Uterus (tissue), 2 donors: ENCODE data around the gene SLCO1B1.

Experiments used
- CTCF ChIP-seq, 4 experiments: fragments of 200-600 bp in 2 of 4; fragments of 450-650 bp in 2 of 4; sonication (generic) in 2 of 4; IDR thresholded peaks; one replicate each; pipeline ENCODE4 v1.5.1; 2016 to 2019; ENCODE audit warnings: antibody characterized with exemption in 4 of 4, mild to moderate bottlenecking in 2 of 4, moderate library complexity in 1 of 4
- POLR2A ChIP-seq, 2 donors: fragments of 450-650 bp; IDR thresholded peaks; one replicate each; pipeline ENCODE4 v1.6.1; 2016; ENCODE audit warnings: antibody characterized with exemption in 2 of 2, mild to moderate bottlenecking in 1 of 2, moderate library complexity in 1 of 2

GRCh38 chr12:21169878-21170472, 39.0 kb downstream of the SLCO1B1 start:
- TF ChIP-seq CTCF (IDR thresholded peaks at IDR 0.05) (peak in 2 of 4 experiments; percentile 21 to 27), POLR2A (IDR thresholded peaks at IDR 0.05) (no peak)
